Brain pericyte (primary cell): ENCODE data around the gene FGF2.
"Not testable (repeated sequence)": the region's sequence is repeated elsewhere in the genome, so short reads cannot be mapped to it uniquely, and the experiment has no call there.

Experiments used
- DNase-seq: peaks from one replicate; pipeline ENCODE4 v3.0.0-alpha.2; 2012; ENCODE audit warnings: low read depth, low spot score

The FGF2 gene

GRCh38 chr4:122826553-122827257 is at the start of gene FGF2:
Gene FGF2 (plus strand): TSS chr4:122826831. CDS start chr4:122827175, 344 bp downstream.
- no peak for DNase-seq

DNA sequence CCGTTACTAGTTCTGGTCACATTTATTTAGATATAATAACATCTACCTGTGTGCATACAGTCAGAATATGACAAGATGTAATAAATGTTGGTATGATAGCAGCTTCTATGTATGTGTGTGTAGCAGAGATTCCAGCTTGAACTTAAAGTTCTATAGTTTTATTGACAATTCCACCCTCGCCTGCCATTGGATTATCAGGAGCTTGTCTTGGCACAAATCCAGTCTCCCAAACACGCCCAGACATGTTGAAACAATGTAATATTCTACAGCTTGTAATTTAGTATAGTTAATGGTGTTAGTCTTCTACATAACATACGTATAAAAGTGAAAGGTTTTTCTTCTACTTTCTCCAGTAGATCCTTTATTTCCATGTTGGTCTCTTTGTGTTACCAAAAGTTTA is 49.7 kb upstream of the FGF2 start:
- DNase-seq, result no peak

DNA sequence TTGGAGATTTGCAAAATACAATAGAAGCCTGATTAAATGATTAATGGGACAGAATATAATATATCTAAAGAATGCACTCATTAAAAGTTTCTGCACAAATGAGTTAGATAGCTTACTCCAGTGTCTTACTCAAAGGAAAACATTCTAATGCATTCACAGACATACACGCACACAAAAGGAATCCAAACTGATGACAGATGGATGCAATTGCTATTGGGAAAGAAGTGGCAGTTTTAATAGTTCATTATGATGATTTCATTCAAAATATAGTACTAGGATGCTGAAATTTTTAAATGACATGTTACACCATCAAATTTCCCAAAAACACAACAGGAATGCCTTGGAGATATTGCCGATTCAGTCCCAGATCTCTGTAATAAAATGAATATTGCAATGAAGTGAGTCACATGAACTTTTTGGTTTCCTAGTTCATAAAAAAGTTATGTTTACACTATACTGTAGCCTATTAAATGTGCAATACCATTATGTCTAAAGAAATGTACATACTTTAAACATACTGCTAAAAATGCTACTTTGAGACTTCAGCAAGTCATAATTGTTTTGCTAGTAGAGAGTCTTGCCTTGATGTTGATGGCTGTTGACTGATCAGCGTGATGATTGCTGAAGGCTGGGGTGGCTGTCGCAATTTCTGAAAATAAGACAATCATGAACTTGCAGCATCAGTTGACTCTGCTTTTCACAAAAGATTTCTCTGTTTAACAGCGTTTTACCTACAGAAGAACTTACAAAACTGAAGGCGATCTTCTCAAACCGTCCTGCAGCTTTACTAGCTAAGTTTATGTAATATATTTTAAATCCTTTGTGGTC is 48.6 kb upstream of the FGF2 start:
- no peak for DNase-seq

DNA sequence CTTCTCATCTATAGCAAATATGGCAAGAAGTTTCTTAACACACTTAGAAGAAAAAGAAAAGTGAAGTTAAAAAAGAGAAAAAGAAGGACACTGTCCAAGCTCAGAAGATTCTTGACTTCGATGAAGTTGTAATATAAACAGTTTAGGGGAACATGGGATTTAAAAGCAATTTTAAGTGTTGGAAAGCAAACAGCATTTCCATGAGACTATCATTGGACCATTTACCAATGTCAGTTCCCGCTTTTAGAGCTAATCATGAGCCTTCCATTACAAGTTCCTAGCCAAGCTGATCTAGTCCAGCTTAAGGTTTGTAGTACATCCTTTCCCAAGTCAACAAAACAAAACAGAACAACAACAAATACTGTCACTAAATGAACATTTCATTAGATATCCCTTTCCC is 45.1 kb upstream of the FGF2 start:
- DNase-seq, result no peak

- DNase-seq, result no peak
Measured at GRCh38 chr4:122783301-122784215, 43.1 kb upstream of the FGF2 start.

GRCh38 chr4:122784261-122784660 is 42.4 kb upstream of the FGF2 start:
- DNase-seq, result no peak

GRCh38 chr4:122785099-122785498 is 41.5 kb upstream of the FGF2 start:
- no peak for DNase-seq

DNA sequence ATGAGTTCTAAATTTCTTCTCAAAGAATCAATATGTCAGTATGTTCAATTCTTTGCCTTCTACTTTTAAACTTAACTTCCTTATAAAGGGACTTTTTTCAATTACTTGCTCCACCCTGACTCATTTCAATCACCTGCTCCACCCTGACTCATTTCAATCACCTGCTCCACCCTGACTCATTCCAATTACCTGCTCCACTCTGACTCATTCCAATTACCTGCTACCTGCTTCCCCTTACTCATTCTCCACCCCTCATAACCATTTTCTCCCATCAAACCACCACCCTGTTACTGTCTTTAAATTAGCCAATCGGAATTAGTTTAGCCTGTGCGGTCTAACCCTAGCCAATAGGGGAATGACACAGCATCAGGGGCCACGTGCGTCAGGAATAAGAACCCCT is 40.3 kb upstream of the FGF2 start:
- DNase-seq, result not testable (repeated sequence)

DNA sequence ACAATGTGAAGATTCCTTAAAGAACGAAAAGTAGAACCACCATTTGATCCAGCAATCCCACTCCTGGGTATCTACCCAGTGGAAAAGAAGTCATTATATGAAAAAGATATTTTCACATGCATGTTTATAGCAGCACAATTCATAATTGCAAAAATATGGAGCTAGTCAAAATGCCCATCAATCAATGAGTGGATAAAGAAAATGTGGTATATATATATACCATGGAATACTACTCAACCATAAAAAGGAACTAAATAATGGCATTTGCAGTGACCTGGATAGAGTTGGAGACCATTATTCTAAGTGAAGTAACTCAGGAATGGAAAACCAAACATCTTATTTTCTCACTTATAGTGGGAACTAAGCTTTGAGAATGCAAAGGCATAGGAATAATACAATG is 39.7 kb upstream of the FGF2 start:
- not testable (repeated sequence) for DNase-seq

GRCh38 chr4:122787940-122788339 is 38.7 kb upstream of the FGF2 start:
- DNase-seq, result no peak

- DNase-seq, result no peak
Measured at GRCh38 chr4:122788935-122789334, 37.7 kb upstream of the FGF2 start.

- DNase-seq, result no peak
Measured at GRCh38 chr4:122793811-122794210, 32.8 kb upstream of the FGF2 start.

DNA sequence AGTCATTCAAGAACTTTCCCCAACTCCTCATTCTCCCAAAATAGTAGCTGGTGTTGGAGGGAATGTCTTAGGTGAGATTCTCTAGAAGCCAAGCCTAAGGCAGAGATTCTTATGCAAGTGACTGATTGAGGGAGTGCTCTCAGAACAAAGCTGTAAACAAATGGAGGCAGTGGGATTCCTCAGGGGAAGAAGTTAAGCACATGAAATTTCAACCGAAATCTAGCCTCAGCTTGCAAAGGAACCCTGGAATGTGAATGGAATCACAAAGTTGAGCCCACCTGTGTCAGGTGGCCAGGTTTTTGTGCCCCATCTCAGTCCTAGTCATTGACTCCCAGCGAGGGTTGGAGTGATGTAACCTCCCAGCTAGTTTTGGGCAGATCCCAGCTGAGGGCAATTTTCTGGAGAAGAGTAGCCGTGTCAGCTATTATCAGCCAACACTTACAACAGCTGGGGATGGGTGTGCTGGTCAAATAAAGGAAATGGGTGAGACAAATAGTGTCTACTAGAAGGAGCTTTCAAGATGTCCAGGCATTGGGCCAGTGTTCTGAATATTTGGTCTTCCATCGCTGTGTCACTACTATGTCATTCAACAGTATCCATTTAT is 29.7 kb upstream of the FGF2 start:
- DNase-seq, result no peak

- DNase-seq, result no peak
Measured at GRCh38 chr4:122797405-122798094, 29.1 kb upstream of the FGF2 start.

- peak; percentile 62 for DNase-seq
Measured at GRCh38 chr4:122798101-122798500, 28.5 kb upstream of the FGF2 start.

DNA sequence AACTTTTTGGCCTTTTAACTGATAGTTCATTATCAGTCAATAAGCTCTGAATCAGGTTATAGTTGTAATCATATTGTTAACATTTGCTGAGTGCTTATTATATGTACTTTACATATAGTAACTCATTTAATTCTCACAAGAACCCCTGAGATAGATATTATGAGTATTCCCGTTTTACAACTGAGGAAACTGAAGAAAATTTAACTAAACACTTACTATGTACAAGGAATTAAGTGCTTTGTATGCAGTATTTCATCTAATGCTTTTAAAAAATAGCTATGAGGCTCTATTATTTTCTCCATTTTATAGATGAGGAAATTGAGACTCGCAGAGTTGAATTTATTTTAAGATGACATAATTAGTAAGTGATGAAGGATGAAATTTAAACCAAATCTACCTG is 27.7 kb upstream of the FGF2 start:
- DNase-seq, result no peak

DNA sequence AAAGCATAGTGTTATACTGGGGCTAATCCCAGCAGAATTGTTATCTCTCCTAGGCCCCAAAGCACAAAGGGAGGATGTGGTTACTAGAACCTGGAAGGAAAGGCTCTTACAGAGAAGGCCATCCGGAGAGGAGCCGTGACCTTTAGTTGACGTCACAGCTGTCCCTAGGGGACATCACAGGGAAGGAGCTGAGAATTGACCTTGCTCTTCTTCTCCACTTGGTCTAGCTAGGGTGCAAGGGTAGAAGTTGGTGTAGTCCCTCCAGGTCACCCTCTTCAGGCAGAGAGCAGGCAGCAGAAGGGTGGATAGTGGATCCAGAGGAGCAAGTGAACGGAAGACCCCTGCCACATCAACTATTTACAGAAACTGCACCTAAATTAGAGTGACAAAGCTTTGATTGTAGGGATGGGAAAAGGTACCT is 22.8 kb upstream of the FGF2 start:
- no peak for DNase-seq

DNA sequence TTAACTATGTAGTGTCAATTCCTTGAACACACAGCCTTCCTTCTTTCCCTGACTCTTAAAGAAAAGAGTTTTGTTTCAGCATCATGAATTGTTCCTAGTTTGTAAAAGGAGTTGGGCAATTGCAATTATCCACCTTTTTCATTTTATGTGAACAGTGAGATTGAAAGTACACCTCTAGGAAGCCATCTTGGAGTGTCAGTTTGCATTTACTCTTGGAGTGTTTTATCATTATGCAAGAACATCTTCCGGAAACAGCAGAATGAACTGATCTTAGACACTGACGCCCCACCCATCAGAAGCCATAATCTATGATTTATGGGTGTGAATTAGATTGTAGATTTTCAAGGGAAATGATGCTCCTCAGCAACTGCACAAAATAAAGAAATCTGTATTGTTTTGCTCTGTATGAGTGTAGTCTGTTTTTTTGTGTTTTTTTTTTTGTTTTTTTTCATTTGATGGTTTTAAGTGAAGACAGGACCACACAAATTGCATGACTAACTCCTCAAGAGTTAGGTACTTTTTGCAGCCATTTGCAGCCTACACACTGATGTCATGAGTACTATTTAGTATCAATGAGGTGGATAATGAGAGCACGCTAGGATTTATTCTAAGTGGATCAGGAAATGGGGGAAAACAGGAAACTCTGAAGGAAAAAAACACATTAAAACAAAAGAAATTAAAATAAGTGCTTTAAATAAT is 19.5 kb upstream of the FGF2 start:
- no peak for DNase-seq

GRCh38 chr4:122810669-122811068 is 16.0 kb upstream of the FGF2 start:
- DNase-seq, result no peak

DNA sequence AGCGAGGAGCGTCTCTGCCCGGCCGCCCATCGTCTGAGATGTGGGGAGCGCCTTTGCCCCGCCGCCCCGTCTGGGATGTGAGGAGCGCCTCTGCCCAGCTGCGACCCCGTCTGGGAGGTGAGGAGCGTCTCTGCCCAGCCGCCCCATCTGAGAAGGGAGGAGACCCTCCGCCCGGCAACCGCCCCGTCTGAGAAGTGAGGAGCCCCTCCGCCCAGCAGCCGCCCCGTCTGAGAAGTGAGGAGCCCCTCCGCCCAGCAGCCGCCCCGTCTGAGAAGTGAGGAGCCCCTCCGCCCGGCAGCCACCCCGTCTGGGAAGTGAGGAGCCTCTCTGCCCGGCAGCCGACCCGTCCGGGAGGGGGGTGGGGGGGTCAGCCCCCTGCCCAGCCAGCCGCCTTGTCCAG is 14.8 kb upstream of the FGF2 start:
- not testable (repeated sequence) for DNase-seq
